OCI-LY3 (cell line): Measurements from ENCODE around the gene FBXW9.
"Not testable (repeated sequence)": the region's sequence is repeated elsewhere in the genome, so short reads cannot be mapped to it uniquely, and the experiment has no call there.

Experiments used
- H2AFZ ChIP-seq: fragments of 200-600, 300-600 bp; shearing (Covaris generic); 2 replicates; pipeline ENCODE4 v1.6.0; 2014; ENCODE audit warnings: antibody characterized with exemption, low read depth, low read length
- H3K27ac ChIP-seq: fragments of 200-600, 300-600 bp; sonication (generic); 2 replicates; pipeline ENCODE4 v1.5.1; 2014; ENCODE audit warnings: mild to moderate bottlenecking, low read length, moderate library complexity, mixed read lengths
- H3K27me3 ChIP-seq: fragments of 200-600, 300-600 bp; sonication (generic); 2 replicates; pipeline ENCODE4 v1.6.1; 2014; ENCODE audit warnings: low read depth, low read length, mixed read lengths
- H3K36me3 ChIP-seq: fragments of 200-600, 300-600 bp; sonication (generic); replicated peaks from 2 replicates; pipeline ENCODE3; 2014; ENCODE audit warnings: low read depth, low read length, mixed read lengths
- H3K4me1 ChIP-seq: fragments of 300-600, 200-600 bp; sonication (generic); 2 replicates; pipeline ENCODE4 v1.6.1; 2014; ENCODE audit warnings: low read length, mixed read lengths
- H3K4me2 ChIP-seq: fragments of 200-600, 300-600 bp; sonication (generic); 2 replicates; pipeline ENCODE4 v1.6.1; 2014; ENCODE audit warnings: low read length, mixed read lengths
- H3K4me3 ChIP-seq: fragments of 300-600, 200-600 bp; sonication (generic); 2 replicates; pipeline ENCODE4 v1.5.1; 2014; ENCODE audit warnings: antibody characterized with exemption, mild to moderate bottlenecking, low read length, moderate library complexity
- H3K79me2 ChIP-seq: fragments of 300-600, 200-600 bp; shearing (Covaris generic); 2 replicates; pipeline ENCODE4 v1.6.1; 2014; ENCODE audit warnings: mild to moderate bottlenecking, low read length, mixed read lengths
- H3K9ac ChIP-seq: fragments of 300-600, 200-600 bp; shearing (Covaris generic); 2 replicates; pipeline ENCODE4 v1.6.0; 2014; ENCODE audit warnings: mild to moderate bottlenecking, low read length, moderate library complexity
- H3K9me3 ChIP-seq: fragments of 200-600, 300-600 bp; shearing (Covaris generic); 2 replicates; pipeline ENCODE4 v1.6.1; 2014; ENCODE audit warnings: low read length, mixed read lengths; ENCODE audit not compliant: insufficient read depth
- H4K20me1 ChIP-seq: fragments of 200-600, 300-600 bp; sonication (generic); 2 replicates; pipeline ENCODE4 v1.6.1; 2016; ENCODE audit warnings: low read length, mixed read lengths; ENCODE audit not compliant: insufficient read depth
- EZH2phosphoT487 ChIP-seq: fragments of 200-600 bp; shearing (Covaris generic); IDR thresholded peaks from 2 replicates; pipeline ENCODE4 v1.6.1; 2018; ENCODE audit warnings: antibody characterized with exemption, mixed run types, low read depth
- TF ChIP-seq, protein P1 (sequence below): fragments of 200-600, 300-600 bp; sonication (generic); IDR thresholded peaks from 2 replicates; pipeline ENCODE4 v1.5.1; 2014; ENCODE audit warnings: antibody characterized with exemption, low read length, low read depth

The FBXW9 gene

DNA sequence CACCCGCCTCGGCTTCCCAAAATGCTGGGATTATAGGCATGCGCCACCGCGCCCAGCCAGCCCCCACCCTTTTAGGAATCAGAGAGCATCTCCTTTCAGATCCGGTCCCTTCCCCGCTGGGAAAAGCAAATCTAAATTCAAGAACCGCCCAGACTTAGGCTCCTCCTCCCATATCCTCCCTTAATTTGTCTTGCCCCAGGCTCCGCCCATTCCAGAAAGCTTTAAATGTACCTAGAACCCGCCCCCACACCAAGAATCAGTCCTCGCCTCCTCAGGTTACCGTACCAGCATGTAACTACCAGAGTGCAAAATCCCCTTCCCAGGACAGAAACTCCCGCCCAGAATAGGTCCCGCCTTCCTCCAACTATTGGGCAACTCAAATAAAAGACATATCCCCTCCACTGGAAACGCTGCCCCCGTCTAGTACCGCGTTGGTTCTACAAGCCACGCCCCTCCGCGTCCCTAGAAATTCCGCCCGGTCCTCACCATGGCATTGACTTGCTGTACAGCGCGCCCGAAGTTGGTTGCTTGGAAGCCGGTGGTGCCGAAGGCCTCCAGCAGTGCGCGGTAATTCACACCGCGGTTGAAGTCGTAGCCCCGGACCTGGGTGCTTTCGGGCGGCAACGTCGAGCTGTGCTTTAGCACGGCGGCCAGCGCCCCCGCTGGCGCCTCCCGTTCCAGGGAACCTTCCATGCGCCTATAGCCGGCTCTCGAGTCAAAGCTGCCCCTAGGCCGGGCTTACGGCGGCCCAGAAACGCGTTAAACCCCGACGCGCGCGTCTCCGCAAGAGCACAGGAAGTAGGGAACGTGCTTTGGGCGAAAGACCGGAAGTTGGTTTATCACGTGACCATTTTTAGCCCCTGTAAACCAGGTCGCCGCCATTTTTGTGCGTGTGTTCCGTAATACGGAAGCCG lies 15.1 kb downstream of the FBXW9 start, which contains the start of gene DHPS:
DHPS (minus strand) TSS at position 807 of the 914 bp plus-strand sequence; CDS start at position 693, 114 bp downstream.
- H3K79me2 ChIP-seq: peaks cover 22% of the 10 kb centered on the region
- peaks cover 30% of the 10 kb centered on the region for H3K36me3 ChIP-seq
- H3K4me2 ChIP-seq: peak within 1 kb of the TSS; percentile 64
- H3K9me3 ChIP-seq: no peaks in the 10 kb centered on the region
- TF ChIP-seq, protein P1, sequence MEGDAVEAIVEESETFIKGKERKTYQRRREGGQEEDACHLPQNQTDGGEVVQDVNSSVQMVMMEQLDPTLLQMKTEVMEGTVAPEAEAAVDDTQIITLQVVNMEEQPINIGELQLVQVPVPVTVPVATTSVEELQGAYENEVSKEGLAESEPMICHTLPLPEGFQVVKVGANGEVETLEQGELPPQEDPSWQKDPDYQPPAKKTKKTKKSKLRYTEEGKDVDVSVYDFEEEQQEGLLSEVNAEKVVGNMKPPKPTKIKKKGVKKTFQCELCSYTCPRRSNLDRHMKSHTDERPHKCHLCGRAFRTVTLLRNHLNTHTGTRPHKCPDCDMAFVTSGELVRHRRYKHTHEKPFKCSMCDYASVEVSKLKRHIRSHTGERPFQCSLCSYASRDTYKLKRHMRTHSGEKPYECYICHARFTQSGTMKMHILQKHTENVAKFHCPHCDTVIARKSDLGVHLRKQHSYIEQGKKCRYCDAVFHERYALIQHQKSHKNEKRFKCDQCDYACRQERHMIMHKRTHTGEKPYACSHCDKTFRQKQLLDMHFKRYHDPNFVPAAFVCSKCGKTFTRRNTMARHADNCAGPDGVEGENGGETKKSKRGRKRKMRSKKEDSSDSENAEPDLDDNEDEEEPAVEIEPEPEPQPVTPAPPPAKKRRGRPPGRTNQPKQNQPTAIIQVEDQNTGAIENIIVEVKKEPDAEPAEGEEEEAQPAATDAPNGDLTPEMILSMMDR: no peak
- no peak for TF ChIP-seq EZH2phosphoT487
- H4K20me1 ChIP-seq: peaks cover 6% of the 10 kb centered on the region; the same call in 1 of the 2 replicates
- peak within 1 kb of the TSS; percentile 88 for H3K4me3 ChIP-seq
- peaks cover 7% of the 10 kb centered on the region; the same call in 1 of the 2 replicates for H3K4me1 ChIP-seq
- peak within 1 kb of the TSS; percentile 97 for H3K9ac ChIP-seq
- peak within 1 kb of the TSS; percentile 80 for H2AFZ ChIP-seq
- no peaks in the 10 kb centered on the region for H3K27me3 ChIP-seq
- H3K27ac ChIP-seq: peak within 1 kb of the TSS; percentile 95

DNA sequence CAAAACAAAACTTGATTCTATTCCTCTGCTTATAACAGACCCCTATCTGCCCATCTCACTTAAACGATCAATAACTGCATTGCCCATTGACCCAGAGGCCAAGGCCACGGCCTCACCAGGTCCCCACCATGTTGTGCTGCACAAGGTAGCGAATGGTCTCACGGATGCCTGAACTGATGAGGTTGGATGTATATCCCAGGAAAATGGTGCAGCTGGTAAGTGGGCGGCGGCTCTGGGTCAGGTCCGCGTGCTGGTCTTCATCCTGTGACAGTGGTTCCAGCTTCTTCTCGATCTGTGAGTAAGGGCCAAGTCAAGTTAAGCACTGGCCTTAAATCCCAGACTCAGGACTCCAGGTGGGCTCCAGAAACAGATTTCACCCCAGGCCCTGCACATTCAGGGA lies 16.4 kb downstream of the FBXW9 start:
- Histone ChIP-seq H2AFZ (no peak overlapping the region), H4K20me1 (peaks cover 10% of the 10 kb centered on the region; the same call in 1 of the 2 replicates), H3K27me3 (no peaks in the 10 kb centered on the region), H3K9ac (no peak overlapping the region), H3K36me3 (peaks cover 42% of the 10 kb centered on the region), H3K4me2 (peak overlapping the region; percentile 49), H3K4me3 (peak overlapping the region; percentile 51), H3K4me1 (peaks cover 7% of the 10 kb centered on the region; the same call in 1 of the 2 replicates), H3K27ac (no peak overlapping the region), H3K9me3 (no peaks in the 10 kb centered on the region), H3K79me2 (peaks cover 26% of the 10 kb centered on the region)
- TF ChIP-seq EZH2phosphoT487: no peak
- TF ChIP-seq, protein P1: no peak

DNA sequence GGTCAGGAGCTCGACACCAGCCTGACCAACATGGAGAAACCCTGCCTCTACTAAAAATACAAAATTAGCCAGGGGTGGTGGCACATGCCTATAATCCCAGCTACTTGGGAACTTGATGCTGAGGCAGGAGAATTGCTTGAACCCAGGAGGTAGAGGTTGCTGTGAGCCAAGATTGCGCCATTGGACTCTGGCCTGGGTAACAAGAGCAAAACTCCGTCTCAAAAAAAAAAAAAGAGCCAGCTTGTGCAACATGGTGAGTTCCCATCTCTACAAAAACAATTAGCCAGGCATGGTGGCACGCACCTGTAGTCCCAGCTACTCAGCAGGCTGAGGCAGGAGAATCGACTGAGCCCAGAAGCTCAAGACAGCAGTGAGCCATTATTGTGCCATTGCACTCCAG lies 18.4 kb downstream of the FBXW9 start:
- H3K4me2 ChIP-seq, H3K9ac ChIP-seq, H2AFZ ChIP-seq, H3K4me1 ChIP-seq, H3K27me3 ChIP-seq, H4K20me1 ChIP-seq, H3K27ac ChIP-seq, H3K4me3 ChIP-seq, H3K9me3 ChIP-seq: not testable (repeated sequence)
- H3K79me2 ChIP-seq: peaks cover 26% of the 10 kb centered on the region
- peaks cover 53% of the 10 kb centered on the region for H3K36me3 ChIP-seq

DNA sequence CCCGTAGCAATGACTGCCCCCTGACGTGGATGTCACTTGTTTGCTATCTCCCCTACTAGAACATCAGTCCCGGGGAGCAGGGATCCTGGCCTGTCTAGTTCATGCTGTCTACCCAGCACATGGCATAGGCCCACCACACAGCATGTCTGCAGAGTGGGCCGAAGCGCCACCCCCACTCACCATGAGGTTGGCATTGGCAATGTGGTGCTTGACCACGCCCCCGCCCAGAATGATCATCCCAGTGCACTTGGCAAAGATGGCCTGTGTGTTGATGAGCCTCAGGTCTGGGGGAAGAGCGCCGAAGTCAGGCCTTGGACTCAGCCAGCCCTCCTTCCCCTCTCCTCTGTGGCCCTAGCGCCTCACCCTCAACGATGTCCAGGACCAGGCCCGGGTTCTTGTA lies 19.5 kb downstream of the FBXW9 start:
- Histone ChIP-seq H4K20me1 (peaks cover 10% of the 10 kb centered on the region; the same call in 1 of the 2 replicates), H3K27ac (no peak overlapping the region), H3K4me2 (no peak overlapping the region), H3K36me3 (peaks cover 55% of the 10 kb centered on the region), H3K9me3 (no peaks in the 10 kb centered on the region), H3K4me3 (no peak overlapping the region), H3K79me2 (peaks cover 26% of the 10 kb centered on the region), H3K27me3 (no peaks in the 10 kb centered on the region), H3K4me1 (peaks cover 5% of the 10 kb centered on the region; the same call in 1 of the 2 replicates), H3K9ac (no peak overlapping the region), H2AFZ (no peak overlapping the region)
- TF ChIP-seq, protein P1: no peak
- TF ChIP-seq EZH2phosphoT487: no peak
